ENCODE measurements around the gene COX20. TPM values are rescaled to one million over a fixed set of nuclear protein-coding genes. Genes with fewer than 3 reads are reported as not detected.

COX20 gene
- total RNA-seq, 1 experiment from 2014 or later = 38.0 TPM

DNA sequence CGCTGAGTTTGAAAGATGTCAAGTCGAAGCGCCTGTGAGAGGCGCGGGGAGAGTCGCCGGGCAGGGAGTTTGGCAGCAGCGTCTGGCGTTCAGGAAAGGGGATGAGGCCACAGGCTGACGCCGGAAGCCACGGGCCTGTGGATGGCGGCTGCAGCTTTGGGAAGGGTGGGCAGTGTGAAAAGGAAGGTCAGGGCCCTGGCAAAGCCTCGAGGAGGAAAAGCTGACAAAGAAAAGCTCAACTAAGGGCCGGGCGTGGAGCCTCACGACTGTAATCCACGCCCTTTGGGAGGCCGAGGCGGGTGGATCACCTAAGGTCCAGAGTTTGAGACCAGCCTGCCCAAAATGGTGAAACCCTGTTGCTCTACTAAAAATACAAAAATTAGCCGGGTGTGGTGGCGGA, 25.2 kb upstream of the COX20 start:
- H3K23ac ChIP-seq (ENCODE audit: insufficient read length, low read depth, low read length) = no peak overlapping the region
- WGBS (ENCODE audit: extremely low coverage, insufficient read length, low lambda C conversion rate) = no CpG with 5 or more reads among the region's 22 CpGs
- no peaks in the 10 kb centered on the region for H3K27me3 ChIP-seq (ENCODE audit: insufficient read depth, low read length)

More for the DNA sequence above, 25.2 kb upstream of the COX20 start:
- no peaks in the 10 kb centered on the region; a peak in 1 of 7 replicates for H3K36me3 Mint-ChIP-seq (ENCODE audit: insufficient read depth in 1 of 3, low read depth in 3 of 3)
- no peak overlapping the region for H2BK20ac ChIP-seq (ENCODE audit: low read depth, low read length, poor library complexity, severe bottlenecking)
- H3T11ph ChIP-seq (ENCODE audit: low read length) = no peak overlapping the region
- H3K4me3 Mint-ChIP-seq = no peak overlapping the region
- H3K18ac ChIP-seq (ENCODE audit: insufficient read length, low read depth, low read length) = no peak overlapping the region
- H4K20me1 ChIP-seq (ENCODE audit: control insufficient read depth, insufficient read depth, insufficient read length) = no peaks in the 10 kb centered on the region
- H3K23me2 ChIP-seq (ENCODE audit: insufficient read length, low read depth, low read length, poor library complexity, severe bottlenecking) = no peaks in the 10 kb centered on the region
- no peak overlapping the region for H3K4me2 ChIP-seq (ENCODE audit: insufficient read depth, insufficient read length, low read length)
- no peak overlapping the region for H2AFZ ChIP-seq (ENCODE audit: low read length)
- no peak overlapping the region for H2BK5ac ChIP-seq (ENCODE audit: insufficient read length, low read length)
- no peak overlapping the region for H4K5ac ChIP-seq (ENCODE audit: insufficient read length, low read depth, low read length)
- no peaks in the 10 kb centered on the region for H3K9me3 ChIP-seq (ENCODE audit: control insufficient read depth, low read depth, low read length)
- H3K79me2 ChIP-seq (ENCODE audit: insufficient read depth, low read length) = no peaks in the 10 kb centered on the region
- H3K27ac Mint-ChIP-seq = peak overlapping the region in 1 of 3 experiments; percentile 79; a peak in 1 of 7 replicates
- H3K4ac ChIP-seq (ENCODE audit: low read depth, low read length) = no peak overlapping the region
- no peaks in the 10 kb centered on the region; a peak in 1 of 5 replicates for H3K9me3 Mint-ChIP-seq
- no peak overlapping the region for H3K27ac ChIP-seq (ENCODE audit: insufficient read length, low read depth, low read length)
- H4K8ac ChIP-seq (replicated peaks; ENCODE audit: insufficient read length, low read depth, low read length) = no peak overlapping the region
- H3K4me1 Mint-ChIP-seq = peaks cover 16 to 18% of the 10 kb centered on the region in 2 experiments
- no peak overlapping the region for H2BK120ac ChIP-seq (ENCODE audit: low read depth, low read length, poor library complexity, severe bottlenecking)
- H2AK5ac ChIP-seq (ENCODE audit: insufficient read length, low read length) = no peak overlapping the region
- no peak overlapping the region for H4K91ac ChIP-seq (ENCODE audit: insufficient read length, low read depth, low read length)
- DNase-seq = no peak
- no peaks in the 10 kb centered on the region for H3K27me3 Mint-ChIP-seq (ENCODE audit: low read depth)
- H3K56ac ChIP-seq (ENCODE audit: insufficient read length, low read depth, low read length) = no peak overlapping the region
- no peak overlapping the region for H3K9ac ChIP-seq (ENCODE audit: extremely low read depth, insufficient read length, low read length)
- no peak overlapping the region for H2BK15ac ChIP-seq (ENCODE audit: low read depth, low read length)
- no peaks in the 10 kb centered on the region; the same call in 1 of the 2 replicates for H3K4me1 ChIP-seq (ENCODE audit: insufficient read depth, low read length)
- H3K79me1 ChIP-seq (ENCODE audit: insufficient read depth, low read depth, low read length, poor library complexity, severe bottlenecking) = no peaks in the 10 kb centered on the region
- H3K14ac ChIP-seq (ENCODE audit: insufficient read depth, low read length) = no peak overlapping the region
- H2BK12ac ChIP-seq (ENCODE audit: insufficient read length, low read depth, low read length) = no peak overlapping the region
- TF ChIP-seq, protein P1, sequence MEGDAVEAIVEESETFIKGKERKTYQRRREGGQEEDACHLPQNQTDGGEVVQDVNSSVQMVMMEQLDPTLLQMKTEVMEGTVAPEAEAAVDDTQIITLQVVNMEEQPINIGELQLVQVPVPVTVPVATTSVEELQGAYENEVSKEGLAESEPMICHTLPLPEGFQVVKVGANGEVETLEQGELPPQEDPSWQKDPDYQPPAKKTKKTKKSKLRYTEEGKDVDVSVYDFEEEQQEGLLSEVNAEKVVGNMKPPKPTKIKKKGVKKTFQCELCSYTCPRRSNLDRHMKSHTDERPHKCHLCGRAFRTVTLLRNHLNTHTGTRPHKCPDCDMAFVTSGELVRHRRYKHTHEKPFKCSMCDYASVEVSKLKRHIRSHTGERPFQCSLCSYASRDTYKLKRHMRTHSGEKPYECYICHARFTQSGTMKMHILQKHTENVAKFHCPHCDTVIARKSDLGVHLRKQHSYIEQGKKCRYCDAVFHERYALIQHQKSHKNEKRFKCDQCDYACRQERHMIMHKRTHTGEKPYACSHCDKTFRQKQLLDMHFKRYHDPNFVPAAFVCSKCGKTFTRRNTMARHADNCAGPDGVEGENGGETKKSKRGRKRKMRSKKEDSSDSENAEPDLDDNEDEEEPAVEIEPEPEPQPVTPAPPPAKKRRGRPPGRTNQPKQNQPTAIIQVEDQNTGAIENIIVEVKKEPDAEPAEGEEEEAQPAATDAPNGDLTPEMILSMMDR (conservative IDR thresholded peaks at IDR 0.05) = no peak

Data from H9 (cell line).